Calu3 (cell line): Measurements from ENCODE around the gene ZC3H12C. TPM values are rescaled to one million over a fixed set of nuclear protein-coding genes. Genes with fewer than 3 reads are reported as not detected.

Source experiments
- BruUV-seq: library from RNA; stranded (reverse); fragments of 400-500 nt; replicated peaks from 2 replicates; lab custom pipeline; 2021; lab: Mats Ljungman, UMichigan
- CTCF ChIA-PET: fragments of 300-600 bp; sonication (Branson Sonifier 250); formaldehyde crosslinking; loops from one replicate; lab custom pipeline; 2022; ENCODE audit warnings: antibody characterized with exemption; lab: Charles Lee
- DNase-seq: peaks from one replicate; pipeline ENCODE4 v3.0.0; 2022
- H3K27ac Mint-ChIP-seq: one replicate; pipeline ENCODE4 v1.8.0; 2022; ENCODE audit warnings: mixed read lengths; ENCODE audit not compliant: unreplicated experiment
- H3K27me3 Mint-ChIP-seq: one replicate; pipeline ENCODE4 v1.8.0; 2022; ENCODE audit warnings: mixed read lengths; ENCODE audit not compliant: unreplicated experiment
- H3K36me3 Mint-ChIP-seq: one replicate; pipeline ENCODE4 v1.8.0; 2022; ENCODE audit warnings: mild to moderate bottlenecking, moderate library complexity, mixed read lengths; ENCODE audit not compliant: insufficient read depth, unreplicated experiment
- H3K4me1 Mint-ChIP-seq: one replicate; pipeline ENCODE4 v1.8.0; 2022; ENCODE audit warnings: mild to moderate bottlenecking, low read depth, mixed read lengths; ENCODE audit not compliant: unreplicated experiment
- H3K4me3 Mint-ChIP-seq: one replicate; pipeline ENCODE4 v1.8.0; 2022; ENCODE audit warnings: mild to moderate bottlenecking, low read depth, moderate library complexity, mixed read lengths; ENCODE audit not compliant: unreplicated experiment
- H3K9me3 Mint-ChIP-seq: one replicate; pipeline ENCODE4 v1.8.0; 2022; ENCODE audit warnings: low read depth, mixed read lengths; ENCODE audit not compliant: unreplicated experiment
- intact Hi-C: fragments of 100-400 bp; cut with micrococcal nuclease; formaldehyde crosslinking; loops from one replicate; pipeline ENCODE4 v1.10.0; 2022; ENCODE audit not compliant: unreplicated experiment
- total RNA-seq: library from RNA; stranded (reverse); gene quantifications from 2 replicates; pipeline ENCODE4 v1.2.3, GENCODE V29; 2022
- TF ChIP-seq, protein P1 (sequence below): fragments of 200-600 bp; IDR thresholded peaks from one replicate; pipeline ENCODE4 v1.8.0; 2022; ENCODE audit warnings: antibody characterized with exemption; ENCODE audit not compliant: unreplicated experiment

Gene ZC3H12C
- total RNA-seq, 1 experiment from 2014 or later: 14.1 TPM

DNA sequence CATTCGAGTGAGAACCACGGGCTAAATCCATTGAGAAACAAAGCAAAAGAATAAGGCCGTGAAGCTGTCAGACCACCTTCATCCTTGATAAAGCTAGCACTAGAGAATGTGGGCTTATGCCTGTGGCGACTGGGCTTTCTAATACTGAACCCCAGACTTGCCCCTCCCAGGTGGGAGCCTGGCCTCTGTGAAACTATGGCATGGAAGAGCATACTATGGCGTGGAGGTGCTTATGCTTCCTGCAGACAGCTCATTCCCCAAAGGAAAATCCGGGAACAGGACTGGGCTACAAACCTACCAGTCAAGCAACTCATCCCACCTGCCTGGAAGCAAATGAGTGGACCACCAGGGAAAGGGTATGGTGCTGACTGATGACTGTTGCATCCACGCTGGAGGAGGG, 92.4 kb downstream of the ZC3H12C start:
- no peaks in the 10 kb centered on the region for H3K27me3 Mint-ChIP-seq
- no peak overlapping the region for H3K4me3 Mint-ChIP-seq
- peaks cover 5% of the 10 kb centered on the region for H3K36me3 Mint-ChIP-seq
- CTCF ChIA-PET: no interaction called here
- no TSS peak for BruUV-seq
- TF ChIP-seq, protein P1, sequence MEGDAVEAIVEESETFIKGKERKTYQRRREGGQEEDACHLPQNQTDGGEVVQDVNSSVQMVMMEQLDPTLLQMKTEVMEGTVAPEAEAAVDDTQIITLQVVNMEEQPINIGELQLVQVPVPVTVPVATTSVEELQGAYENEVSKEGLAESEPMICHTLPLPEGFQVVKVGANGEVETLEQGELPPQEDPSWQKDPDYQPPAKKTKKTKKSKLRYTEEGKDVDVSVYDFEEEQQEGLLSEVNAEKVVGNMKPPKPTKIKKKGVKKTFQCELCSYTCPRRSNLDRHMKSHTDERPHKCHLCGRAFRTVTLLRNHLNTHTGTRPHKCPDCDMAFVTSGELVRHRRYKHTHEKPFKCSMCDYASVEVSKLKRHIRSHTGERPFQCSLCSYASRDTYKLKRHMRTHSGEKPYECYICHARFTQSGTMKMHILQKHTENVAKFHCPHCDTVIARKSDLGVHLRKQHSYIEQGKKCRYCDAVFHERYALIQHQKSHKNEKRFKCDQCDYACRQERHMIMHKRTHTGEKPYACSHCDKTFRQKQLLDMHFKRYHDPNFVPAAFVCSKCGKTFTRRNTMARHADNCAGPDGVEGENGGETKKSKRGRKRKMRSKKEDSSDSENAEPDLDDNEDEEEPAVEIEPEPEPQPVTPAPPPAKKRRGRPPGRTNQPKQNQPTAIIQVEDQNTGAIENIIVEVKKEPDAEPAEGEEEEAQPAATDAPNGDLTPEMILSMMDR: no peak
- H3K4me1 Mint-ChIP-seq: peaks cover 28% of the 10 kb centered on the region
- intact Hi-C loops: no loop called here
- no peak overlapping the region for H3K27ac Mint-ChIP-seq
- H3K9me3 Mint-ChIP-seq: no peaks in the 10 kb centered on the region
- no peak for DNase-seq

GRCh38 chr11:110186456-110186855, 93.3 kb downstream of the ZC3H12C start:
- Mint-ChIP-seq H3K4me1 (peaks cover 28% of the 10 kb centered on the region), H3K36me3 (peaks cover 5% of the 10 kb centered on the region), H3K9me3 (no peaks in the 10 kb centered on the region), H3K4me3 (no peak overlapping the region), H3K27ac (no peak overlapping the region), H3K27me3 (no peaks in the 10 kb centered on the region)
- intact Hi-C loops: no loop called here
- TF ChIP-seq, protein P1: no peak
- no TSS peak for BruUV-seq
- DNase-seq: no peak
- CTCF ChIA-PET: no interaction called here

- intact Hi-C loops: no loop called here
- TF ChIP-seq, protein P1: no peak
- H3K27me3 Mint-ChIP-seq: no peaks in the 10 kb centered on the region
- BruUV-seq: no TSS peak
- no peak overlapping the region for H3K27ac Mint-ChIP-seq
- peaks cover 28% of the 10 kb centered on the region for H3K4me1 Mint-ChIP-seq
- no peak for DNase-seq
- peaks cover 5% of the 10 kb centered on the region for H3K36me3 Mint-ChIP-seq
- CTCF ChIA-PET: no interaction called here
- H3K9me3 Mint-ChIP-seq: no peaks in the 10 kb centered on the region
- H3K4me3 Mint-ChIP-seq: no peak overlapping the region
Measured at GRCh38 chr11:110186867-110187266, 93.7 kb downstream of the ZC3H12C start.

- no peak for DNase-seq
- Mint-ChIP-seq H3K4me3 (no peak overlapping the region), H3K9me3 (no peaks in the 10 kb centered on the region), H3K36me3 (peaks cover 5% of the 10 kb centered on the region), H3K4me1 (peaks cover 26% of the 10 kb centered on the region), H3K27me3 (no peaks in the 10 kb centered on the region), H3K27ac (no peak overlapping the region)
- CTCF ChIA-PET: no interaction called here
- TF ChIP-seq, protein P1: no peak
- BruUV-seq: no TSS peak
- intact Hi-C loops: no loop called here
Measured at GRCh38 chr11:110187731-110188130, 94.5 kb downstream of the ZC3H12C start.
